B cell (primary cell): Measurements from ENCODE around the gene TGFBR3L. TPM values are rescaled to one million over a fixed set of nuclear protein-coding genes. Genes with fewer than 3 reads are reported as not detected.

Source experiments
- ATAC-seq: fragments of 200-7000 bp; cut with Tn5 transposase; one replicate; pipeline ENCODE4 v1.10.0; 2021; ENCODE audit warnings: low read depth, mild to moderate bottlenecking, moderate number of reproducible peaks, moderate library complexity
- CTCF ChIA-PET: fragments of 350-600 bp; sonication (Branson Sonifier 250); formaldehyde crosslinking; loops from one replicate; lab custom pipeline; 2021; ENCODE audit warnings: antibody characterized with exemption, inconsistent platforms; lab: Charles Lee
- POLR2A ChIA-PET: fragments of 350-600 bp; sonication (Branson Sonifier 250); formaldehyde crosslinking; loops from one replicate; lab custom pipeline; 2021; ENCODE audit warnings: antibody characterized with exemption; lab: Charles Lee
- DNase-seq: peaks from one replicate; pipeline ENCODE4 v3.0.0; 2013
- H2AFZ ChIP-seq: 2 replicates; pipeline ENCODE4 v1.6.1; 2012; ENCODE audit warnings: mild to moderate bottlenecking, low read depth, low read length; ENCODE audit not compliant: insufficient read depth, poor library complexity, severe bottlenecking
- H3K27ac ChIP-seq, 2 donors: 1 replicate in 1 of 2; 2 replicates in 1 of 2; pipeline ENCODE4 v1.5.1; 2012 to 2013; ENCODE audit warnings: low read length in 2 of 2, mild to moderate bottlenecking in 2 of 2, moderate library complexity in 1 of 2
- H3K27me3 ChIP-seq, 4 experiments: fragments of 200-600 bp in 1 of 4; sonication (generic) in 1 of 4; replicated peaks in 1 of 4; 1 replicate in 2 of 4; 2 replicates in 2 of 4; pipeline versions ENCODE4 v1.6.1 to v1.7.0; 2013 to 2016; ENCODE audit warnings: low read length in 3 of 4, mild to moderate bottlenecking in 2 of 4, mixed read lengths in 1 of 4, moderate library complexity in 1 of 4; ENCODE audit not compliant: insufficient read depth in 4 of 4, control insufficient read depth in 3 of 4; ENCODE audit errors: control extremely low read depth in 1 of 4
- H3K36me3 ChIP-seq, 2 experiments: replicated peaks in 1 of 2; 1 replicate in 1 of 2; 2 replicates in 1 of 2; pipeline versions ENCODE4 v1.6.1 to v1.7.1; 2013; ENCODE audit warnings: low read length in 1 of 2; ENCODE audit not compliant: insufficient read depth in 2 of 2, control insufficient read depth in 1 of 2; ENCODE audit errors: control extremely low read depth in 1 of 2, extremely low read depth in 1 of 2
- H3K4me1 ChIP-seq, 2 donors: fragments of 200-600 bp in 1 of 2; sonication (generic) in 1 of 2; 1 replicate in 1 of 2; 2 replicates in 1 of 2; pipeline versions ENCODE4 v1.5.1 to v1.6.1; 2013 to 2017; ENCODE audit warnings: low read length in 2 of 2; ENCODE audit not compliant: control insufficient read depth in 2 of 2, insufficient read depth in 2 of 2
- H3K4me2 ChIP-seq: replicated peaks from 2 replicates; pipeline ENCODE3; 2012; ENCODE audit warnings: mild to moderate bottlenecking, low read depth, low read length; ENCODE audit not compliant: poor library complexity, severe bottlenecking
- H3K4me3 ChIP-seq, 5 experiments: fragments of 200-600 bp in 1 of 5; sonication (generic) in 1 of 5; 1 replicate in 3 of 5; 2 replicates in 2 of 5; pipeline versions ENCODE4 v1.5.1 to v1.7.0; 2011 to 2016; ENCODE audit warnings: low read length in 4 of 5, mild to moderate bottlenecking in 4 of 5, low read depth in 2 of 5, control low read depth in 1 of 5, moderate library complexity in 1 of 5; ENCODE audit not compliant: insufficient read depth in 1 of 5; ENCODE audit errors: control extremely low read depth in 1 of 5, extremely low read depth in 1 of 5
- H3K79me2 ChIP-seq: fragments of 200-600 bp; sonication (generic); one replicate; pipeline ENCODE4 v1.6.0; 2016; ENCODE audit warnings: low read length; ENCODE audit not compliant: control insufficient read depth, insufficient read depth
- H3K9ac ChIP-seq: fragments of 200-600 bp; sonication (generic); 2 replicates; pipeline ENCODE4 v1.6.1; 2017; ENCODE audit warnings: mild to moderate bottlenecking, low read length, moderate library complexity
- H3K9me3 ChIP-seq, 3 donors: one replicate each; pipeline versions ENCODE4 v1.6.1 to v1.7.1; 2013; ENCODE audit warnings: low read length in 2 of 3; ENCODE audit not compliant: control insufficient read depth in 2 of 3, insufficient read depth in 1 of 3; ENCODE audit errors: control extremely low read depth in 1 of 3
- H4K20me1 ChIP-seq: 2 replicates; pipeline ENCODE4 v1.6.0; 2012; ENCODE audit warnings: mild to moderate bottlenecking, low read length; ENCODE audit not compliant: insufficient read depth, control insufficient read depth, poor library complexity, severe bottlenecking
- H3K27ac Mint-ChIP-seq: one replicate; pipeline ENCODE4 v1.8.0; 2021; ENCODE audit warnings: mixed read lengths
- H3K27me3 Mint-ChIP-seq: one replicate; pipeline ENCODE4 v1.8.0; 2021; ENCODE audit warnings: mixed read lengths
- H3K4me1 Mint-ChIP-seq: one replicate; pipeline ENCODE4 v1.8.0; 2021; ENCODE audit warnings: mixed read lengths
- H3K4me3 Mint-ChIP-seq: one replicate; pipeline ENCODE4 v1.8.0; 2021; ENCODE audit warnings: mixed read lengths
- H3K9me3 Mint-ChIP-seq: one replicate; pipeline ENCODE4 v1.8.0; 2022; ENCODE audit warnings: mixed read lengths; ENCODE audit not compliant: insufficient read depth
- CTCF ChIP-seq: fragments of 200-600 bp; IDR thresholded peaks from one replicate; pipeline ENCODE4 v1.8.0; 2022; ENCODE audit warnings: antibody characterized with exemption, mild to moderate bottlenecking
- EZH2 ChIP-seq: IDR thresholded peaks from 2 replicates; pipeline ENCODE4 v1.6.1; 2012; ENCODE audit warnings: borderline replicate concordance, low read depth, mild to moderate bottlenecking, moderate library complexity, low read length; ENCODE audit not compliant: insufficient read depth, poor library complexity, severe bottlenecking
- WGBS: methylation state at CpG from one replicate; pipeline ENCODE4 v1.1.5; 2013; ENCODE audit warnings: missing lambda C conversion rate; ENCODE audit not compliant: insufficient coverage; 5-methylcytosine and 5-hydroxymethylcytosine counted together
- intact Hi-C: fragments of 100-400 bp; cut with micrococcal nuclease; formaldehyde crosslinking; loops from one replicate; pipeline ENCODE4 v1.10.0; 2022
- polyA plus RNA-seq: library from polyadenylated mRNA; depleted of rRNA; stranded (reverse); fragments of >200 nt; gene quantifications from 2 replicates; pipeline ENCODE4 v1.2.3, GENCODE V29; 2012
- total RNA-seq, 2 donors: library from RNA; stranded (reverse); fragments of 120-200 nt in 1 of 2; gene quantifications; 1 replicate in 1 of 2; 2 replicates in 1 of 2; pipeline versions ENCODE4 v1.2.3 to v1.2.4, GENCODE V29; 2013 to 2022

The TGFBR3L gene
- total and polyA plus RNA-seq, 2 donors (not counting 1 experiment from before 2014, with no cell fraction given) = 0.21 to 0.22 TPM

- WGBS = 1% methylated on average over 104 of the region's 104 CpGs
- Mint-ChIP-seq H3K9me3 (no peaks in the 10 kb centered on the region), H3K4me3 (peak overlapping the region; percentile 68), H3K4me1 (peaks cover 34% of the 10 kb centered on the region), H3K27me3 (peaks cover 24% of the 10 kb centered on the region), H3K27ac (no peak overlapping the region)
- peaks cover 0 to 47% (median 25%) of the 10 kb centered on the region in 4 experiments for H3K27me3 ChIP-seq
- H3K4me2 ChIP-seq = peak overlapping the region; percentile 87
- peak overlapping the region; percentile 61 for H2AFZ ChIP-seq
- TF ChIP-seq EZH2 (peak; percentile 2), CTCF (no peak)
- peaks cover 3% of the 10 kb centered on the region for H3K79me2 ChIP-seq
- H3K9me3 ChIP-seq = peaks cover 0 to 28% (median 0%) of the 10 kb centered on the region in 3 donors
- POLR2A ChIA-PET = interaction anchor here (1.7 kb wide), 1 partner anchor 13 kb away, joined by 6 read pairs; the partner anchor contains the start of gene MAP2K7
- ATAC-seq (no peak), DNase-seq (peak; percentile 71)
- H3K9ac ChIP-seq = peak overlapping the region; percentile 52
- peaks cover 3 to 9% of the 10 kb centered on the region in 2 experiments for H3K36me3 ChIP-seq
- intact Hi-C loops = no loop called here
- H3K4me1 ChIP-seq = peaks cover 50 to 51% of the 10 kb centered on the region in 2 donors
- CTCF ChIA-PET = interaction anchor here (3.7 kb wide), 1 partner anchor 28 kb away, joined by 21 read pairs; the partner anchor contains the start of gene TIMM44
- H4K20me1 ChIP-seq = peaks cover 51% of the 10 kb centered on the region
- no peak overlapping the region for H3K27ac ChIP-seq
- H3K4me3 ChIP-seq = peak overlapping the region in 4 of 5 experiments; percentile 18 to 48 (median 30)
Observed at GRCh38 chr19:7916103-7916954, 1.7 kb downstream of the TGFBR3L start.
